Ishikawa (cell line): Measurements from ENCODE around the gene S100A5.

Source experiments
- CEBPB ChIP-seq: IDR thresholded peaks from 2 replicates; pipeline ENCODE4 v1.6.1; 2012
- CREB1 ChIP-seq: IDR thresholded peaks from 2 replicates; pipeline ENCODE4 v1.6.1; 2012; ENCODE audit warnings: low read depth
- EGR1 ChIP-seq: IDR thresholded peaks from 2 replicates; pipeline ENCODE4 v1.6.1; 2012
- EP300 ChIP-seq: IDR thresholded peaks from 2 replicates; pipeline ENCODE4 v1.6.1; 2012; ENCODE audit warnings: borderline replicate concordance
- TAF1 ChIP-seq: IDR thresholded peaks from 2 replicates; pipeline ENCODE4 v1.6.1; 2012; ENCODE audit warnings: low read depth, mild to moderate bottlenecking
- TEAD4 ChIP-seq: IDR thresholded peaks from 2 replicates; pipeline ENCODE4 v1.6.1; 2012
- TF ChIP-seq, protein P1 (sequence below): IDR thresholded peaks from 2 replicates; pipeline ENCODE4 v1.6.1; 2012; ENCODE audit warnings: low read depth, mild to moderate bottlenecking
- TF ChIP-seq, protein P2 (sequence below): IDR thresholded peaks from 2 replicates; pipeline ENCODE4 v1.6.1; 2012
- TF ChIP-seq, protein P3 (sequence below): IDR thresholded peaks from 2 replicates; pipeline ENCODE4 v1.6.1; 2012

DNA sequence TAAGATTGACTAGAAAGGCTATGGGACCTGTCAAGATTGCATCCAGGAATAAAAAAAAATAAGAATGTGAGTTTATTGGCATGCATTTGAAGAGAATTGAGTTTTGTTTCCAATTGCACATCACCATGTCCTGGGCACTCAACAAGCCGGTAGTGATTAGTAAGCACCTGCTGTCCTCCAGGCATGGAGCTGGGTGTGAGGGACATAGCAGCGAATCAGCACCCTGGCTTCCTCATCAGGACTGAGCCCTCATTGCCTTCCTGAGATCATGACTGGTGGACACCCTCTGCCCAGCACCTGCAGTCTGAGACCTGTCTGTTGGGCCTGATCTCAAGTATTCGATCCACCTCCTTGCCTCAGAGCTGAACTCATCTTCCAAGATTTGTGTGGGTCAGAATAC is 31.7 kb downstream of the S100A5 start:
- TF ChIP-seq TEAD4 (no peak), EP300 (no peak), CREB1 (no peak), TAF1 (no peak), EGR1 (no peak), CEBPB (no peak)
- TF ChIP-seq, protein P1, sequence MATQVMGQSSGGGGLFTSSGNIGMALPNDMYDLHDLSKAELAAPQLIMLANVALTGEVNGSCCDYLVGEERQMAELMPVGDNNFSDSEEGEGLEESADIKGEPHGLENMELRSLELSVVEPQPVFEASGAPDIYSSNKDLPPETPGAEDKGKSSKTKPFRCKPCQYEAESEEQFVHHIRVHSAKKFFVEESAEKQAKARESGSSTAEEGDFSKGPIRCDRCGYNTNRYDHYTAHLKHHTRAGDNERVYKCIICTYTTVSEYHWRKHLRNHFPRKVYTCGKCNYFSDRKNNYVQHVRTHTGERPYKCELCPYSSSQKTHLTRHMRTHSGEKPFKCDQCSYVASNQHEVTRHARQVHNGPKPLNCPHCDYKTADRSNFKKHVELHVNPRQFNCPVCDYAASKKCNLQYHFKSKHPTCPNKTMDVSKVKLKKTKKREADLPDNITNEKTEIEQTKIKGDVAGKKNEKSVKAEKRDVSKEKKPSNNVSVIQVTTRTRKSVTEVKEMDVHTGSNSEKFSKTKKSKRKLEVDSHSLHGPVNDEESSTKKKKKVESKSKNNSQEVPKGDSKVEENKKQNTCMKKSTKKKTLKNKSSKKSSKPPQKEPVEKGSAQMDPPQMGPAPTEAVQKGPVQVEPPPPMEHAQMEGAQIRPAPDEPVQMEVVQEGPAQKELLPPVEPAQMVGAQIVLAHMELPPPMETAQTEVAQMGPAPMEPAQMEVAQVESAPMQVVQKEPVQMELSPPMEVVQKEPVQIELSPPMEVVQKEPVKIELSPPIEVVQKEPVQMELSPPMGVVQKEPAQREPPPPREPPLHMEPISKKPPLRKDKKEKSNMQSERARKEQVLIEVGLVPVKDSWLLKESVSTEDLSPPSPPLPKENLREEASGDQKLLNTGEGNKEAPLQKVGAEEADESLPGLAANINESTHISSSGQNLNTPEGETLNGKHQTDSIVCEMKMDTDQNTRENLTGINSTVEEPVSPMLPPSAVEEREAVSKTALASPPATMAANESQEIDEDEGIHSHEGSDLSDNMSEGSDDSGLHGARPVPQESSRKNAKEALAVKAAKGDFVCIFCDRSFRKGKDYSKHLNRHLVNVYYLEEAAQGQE = no peak
- TF ChIP-seq, protein P2, sequence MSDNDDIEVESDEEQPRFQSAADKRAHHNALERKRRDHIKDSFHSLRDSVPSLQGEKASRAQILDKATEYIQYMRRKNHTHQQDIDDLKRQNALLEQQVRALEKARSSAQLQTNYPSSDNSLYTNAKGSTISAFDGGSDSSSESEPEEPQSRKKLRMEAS = no peak
- TF ChIP-seq, protein P3, sequence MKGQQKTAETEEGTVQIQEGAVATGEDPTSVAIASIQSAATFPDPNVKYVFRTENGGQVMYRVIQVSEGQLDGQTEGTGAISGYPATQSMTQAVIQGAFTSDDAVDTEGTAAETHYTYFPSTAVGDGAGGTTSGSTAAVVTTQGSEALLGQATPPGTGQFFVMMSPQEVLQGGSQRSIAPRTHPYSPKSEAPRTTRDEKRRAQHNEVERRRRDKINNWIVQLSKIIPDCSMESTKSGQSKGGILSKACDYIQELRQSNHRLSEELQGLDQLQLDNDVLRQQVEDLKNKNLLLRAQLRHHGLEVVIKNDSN = no peak
